HepG2 (cell line): ENCODE data around the gene CBFA2T2. TPM values are rescaled to one million over a fixed set of nuclear protein-coding genes. Genes with fewer than 3 reads are reported as not detected.
A peak's percentile ranks its signal among the peaks of the same experiment; 100 is the strongest.

ENCODE experiments used
- CEBPG ChIP-seq: IDR thresholded peaks from 2 replicates; pipeline ENCODE4 v1.6.1; 2016
- CSRNP1 ChIP-seq: sonication (generic); formaldehyde crosslinking; IDR thresholded peaks from 2 replicates; pipeline ENCODE4 v1.8.1; 2023; ENCODE audit warnings: mild to moderate bottlenecking, missing genetic modification reagents
- E2F1 ChIP-seq: sonication (generic); formaldehyde crosslinking; IDR thresholded peaks from 2 replicates; pipeline ENCODE4 v1.5.0; 2020; ENCODE audit warnings: missing genetic modification reagents
- ERF ChIP-seq: IDR thresholded peaks from 2 replicates; pipeline ENCODE4 v1.6.1; 2018; ENCODE audit warnings: missing biosample characterization, missing genetic modification reagents
- KLF16 ChIP-seq, 2 experiments: sonication (generic) in 1 of 2; formaldehyde crosslinking in 1 of 2; IDR thresholded peaks; 2 replicates each; pipeline versions ENCODE4 v1.6.1 to v1.8.0; 2016 to 2023; ENCODE audit warnings: missing genetic modification reagents in 2 of 2, missing compliant biosample characterization in 1 of 2
- NFRKB ChIP-seq: fragments of 450-650 bp; IDR thresholded peaks from 2 replicates; pipeline ENCODE4 v1.6.1; 2017
- REPIN1 ChIP-seq: sonication (generic); formaldehyde crosslinking; IDR thresholded peaks from 2 replicates; pipeline ENCODE4 v1.8.0; 2022; ENCODE audit warnings: missing genetic modification reagents, low read depth, mild to moderate bottlenecking, borderline replicate concordance
- RERE ChIP-seq: IDR thresholded peaks from 2 replicates; pipeline ENCODE4 v1.6.1; 2016; ENCODE audit warnings: low read depth, missing genetic modification reagents, missing compliant biosample characterization
- SNAPC2 ChIP-seq: sonication (generic); formaldehyde crosslinking; IDR thresholded peaks from 2 replicates; pipeline ENCODE4 v1.8.1; 2022; ENCODE audit warnings: mild to moderate bottlenecking, missing genetic modification reagents
- TOPORS ChIP-seq: sonication (generic); formaldehyde crosslinking; IDR thresholded peaks from 2 replicates; pipeline ENCODE4 v1.8.0; 2023; ENCODE audit warnings: mild to moderate bottlenecking, missing genetic modification reagents
- ZC3H13 ChIP-seq: sonication (generic); formaldehyde crosslinking; IDR thresholded peaks from 2 replicates; pipeline ENCODE4 v1.8.1; 2023; ENCODE audit warnings: mild to moderate bottlenecking, missing genetic modification reagents, moderate library complexity
- ZIK1 ChIP-seq: sonication (generic); formaldehyde crosslinking; IDR thresholded peaks from 2 replicates; pipeline ENCODE4 v1.5.0; 2020; ENCODE audit warnings: mild to moderate bottlenecking, low read depth, missing genetic modification reagents, borderline replicate concordance
- ZNF138 ChIP-seq: sonication (generic); formaldehyde crosslinking; IDR thresholded peaks from 2 replicates; pipeline ENCODE4 v1.5.0; 2020; ENCODE audit warnings: mild to moderate bottlenecking, low read depth, missing genetic modification reagents
- ZNF235 ChIP-seq: sonication (generic); formaldehyde crosslinking; IDR thresholded peaks from 2 replicates; pipeline ENCODE4 v1.8.1; 2023; ENCODE audit warnings: mild to moderate bottlenecking, missing genetic modification reagents, borderline replicate concordance
- ZNF333 ChIP-seq: sonication (generic); formaldehyde crosslinking; IDR thresholded peaks from 2 replicates; pipeline ENCODE4 v1.4.0; 2020; ENCODE audit warnings: mild to moderate bottlenecking, missing genetic modification reagents, borderline replicate concordance
- ZNF574 ChIP-seq: sonication (generic); formaldehyde crosslinking; IDR thresholded peaks from 2 replicates; pipeline ENCODE4 v1.4.0; 2020; ENCODE audit warnings: missing genetic modification reagents
- ZNF589 ChIP-seq: sonication (generic); formaldehyde crosslinking; conservative IDR thresholded peaks from 2 replicates; pipeline ENCODE4 v1.8.0; 2022; ENCODE audit warnings: mild to moderate bottlenecking, moderate library complexity, missing genetic modification reagents
- ZNF709 ChIP-seq: sonication (generic); formaldehyde crosslinking; IDR thresholded peaks from 2 replicates; pipeline ENCODE4 v1.5.0; 2020; ENCODE audit warnings: mild to moderate bottlenecking, missing genetic modification reagents
- ZNF740 ChIP-seq: sonication (generic); formaldehyde crosslinking; IDR thresholded peaks from 2 replicates; pipeline ENCODE4 v1.4.0; 2020; ENCODE audit warnings: missing genetic modification reagents
- ZNF761 ChIP-seq: sonication (generic); formaldehyde crosslinking; conservative IDR thresholded peaks from 2 replicates; pipeline ENCODE4 v1.4.0; 2020; ENCODE audit warnings: mild to moderate bottlenecking, missing genetic modification reagents
- polyA plus RNA-seq, 8 experiments: library from polyadenylated mRNA; depleted of rRNA in 3 of 8; stranded (reverse) in 7 of 8; unstranded in 1 of 8; fragments of >200 nt; fragmentation: Illumina TruSeq in 4 of 8; extraction: Trizol in 4 of 8; gene quantifications; 2 replicates each; pipeline versions ENCODE4 v1.2.1 to v1.2.3, GENCODE V29; 2011 to 2016; ENCODE audit warnings: low read depth in 4 of 8, missing spikeins in 1 of 8, mixed read lengths in 1 of 8; ENCODE audit not compliant: insufficient read depth in 1 of 8
- total RNA-seq, 5 experiments: library from RNA; depleted of rRNA; stranded (reverse); fragments of >200 nt; fragmentation: Illumina TruSeq; extraction: Trizol; gene quantifications; 2 replicates each; pipeline ENCODE4 v1.2.3, GENCODE V29; 2016; ENCODE audit warnings: low read depth in 1 of 5

CBFA2T2 gene
- total and polyA plus RNA-seq, 2 of the 13 experiments (the other 11 are each of a cell fraction or from before 2014, with no cell fraction given), result 6.3 to 21.2 TPM

- TF ChIP-seq ZC3H13 (CRISPR knock-in tag), result 0 out of 2 replicates have a peak, but pooled peaks have one; percentile 15
- TF ChIP-seq ZIK1 (CRISPR knock-in tag), result no peak
- no peak for TF ChIP-seq ZNF235
- no peak for TF ChIP-seq CEBPG (CRISPR knock-in tag)
- no peak for TF ChIP-seq ZNF333 (CRISPR knock-in tag)
- TF ChIP-seq ZNF589 (CRISPR knock-in tag), result no peak
- no peak for TF ChIP-seq KLF16 (CRISPR knock-in tag; IDR thresholded peaks at IDR 0.05)
- 0 out of 2 replicates have a peak, but pooled peaks have one; percentile 29 for TF ChIP-seq SNAPC2 (CRISPR knock-in tag)
- no peak for TF ChIP-seq ZNF574 (CRISPR knock-in tag)
- no peak for TF ChIP-seq ERF
- TF ChIP-seq ZNF761, result no peak
- 0 out of 2 replicates have a peak, but pooled peaks have one; percentile 53 for TF ChIP-seq CSRNP1 (CRISPR knock-in tag)
- no peak for TF ChIP-seq ZNF138
- no peak; the same call in 1 of the 2 replicates for TF ChIP-seq REPIN1 (CRISPR knock-in tag)
- TF ChIP-seq E2F1, result no peak
- no peak for TF ChIP-seq TOPORS (CRISPR knock-in tag)
- TF ChIP-seq ZNF709, result no peak
- TF ChIP-seq ZNF740, result no peak
- TF ChIP-seq RERE (CRISPR knock-in tag), result no peak
- no peak for TF ChIP-seq NFRKB
Observed at GRCh38 chr20:33664762-33665144, 174.9 kb downstream of the CBFA2T2 start (continued).
